Activated CD8-positive, alpha-beta memory T cell treated with anti-CD3 and anti-CD28 coated beads, Interleukin-2, amount 50 U/mL, for 1 hour (primary cell): ENCODE results near the gene GRM7.
"Not testable (repeated sequence)": the region's sequence is repeated elsewhere in the genome, so short reads cannot be mapped to it uniquely, and the experiment has no call there.

ENCODE experiments used
- DNase-seq: peaks from one replicate; pipeline ENCODE4 v3.0.0-alpha.2; 2020; ENCODE audit errors: extremely low read depth

GRM7 gene

DNA sequence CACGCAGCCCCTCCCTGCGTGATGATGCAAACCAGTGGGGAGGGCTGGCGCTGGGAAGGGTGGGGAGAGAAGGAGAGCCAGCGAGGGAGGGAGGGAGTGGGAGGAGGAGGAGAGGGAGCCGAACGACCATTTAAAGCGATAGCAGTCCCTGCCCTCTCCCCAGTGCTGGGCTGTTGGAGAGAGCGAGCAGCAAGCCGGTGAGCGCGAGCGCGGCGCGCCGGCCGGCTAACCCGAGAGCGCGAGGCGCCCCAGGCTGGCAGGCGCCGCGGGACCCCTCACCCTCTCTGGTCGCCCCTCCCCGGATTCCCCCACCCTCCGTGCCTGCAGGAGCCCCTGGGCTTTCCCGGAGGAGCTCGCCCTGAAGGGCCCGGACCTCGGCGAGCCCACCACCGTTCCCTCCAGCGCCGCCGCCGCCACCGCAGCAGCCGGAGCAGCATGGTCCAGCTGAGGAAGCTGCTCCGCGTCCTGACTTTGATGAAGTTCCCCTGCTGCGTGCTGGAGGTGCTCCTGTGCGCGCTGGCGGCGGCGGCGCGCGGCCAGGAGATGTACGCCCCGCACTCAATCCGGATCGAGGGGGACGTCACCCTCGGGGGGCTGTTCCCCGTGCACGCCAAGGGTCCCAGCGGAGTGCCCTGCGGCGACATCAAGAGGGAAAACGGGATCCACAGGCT is at the start of gene GRM7:
GRM7 (plus strand) TSS at position 162 of the 671 bp plus-strand sequence.
- DNase-seq, result no peak

DNA sequence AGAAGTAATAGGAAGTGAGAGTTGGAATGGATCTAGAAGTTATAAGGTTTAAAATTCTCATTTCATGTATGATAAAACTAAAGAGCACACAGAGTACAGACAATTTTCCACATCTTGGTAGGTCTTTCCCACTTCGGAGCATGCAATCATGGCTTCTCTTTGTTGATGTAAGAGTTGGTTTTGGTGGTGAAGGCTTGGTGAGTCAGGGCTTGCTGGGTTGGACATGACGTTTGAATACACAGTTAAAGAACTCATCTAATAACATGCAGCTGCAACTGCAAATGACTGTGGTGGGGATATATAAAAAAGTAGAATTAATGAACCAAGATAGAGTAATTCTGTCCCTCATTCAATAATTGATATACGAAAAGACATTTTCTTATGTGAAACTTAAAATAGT is 39.5 kb upstream of the GRM7 start:
- no peak for DNase-seq

- no peak for DNase-seq
These were observed 35.4 kb upstream of the GRM7 start for GRCh38 chr3:6825524-6825923.

DNA sequence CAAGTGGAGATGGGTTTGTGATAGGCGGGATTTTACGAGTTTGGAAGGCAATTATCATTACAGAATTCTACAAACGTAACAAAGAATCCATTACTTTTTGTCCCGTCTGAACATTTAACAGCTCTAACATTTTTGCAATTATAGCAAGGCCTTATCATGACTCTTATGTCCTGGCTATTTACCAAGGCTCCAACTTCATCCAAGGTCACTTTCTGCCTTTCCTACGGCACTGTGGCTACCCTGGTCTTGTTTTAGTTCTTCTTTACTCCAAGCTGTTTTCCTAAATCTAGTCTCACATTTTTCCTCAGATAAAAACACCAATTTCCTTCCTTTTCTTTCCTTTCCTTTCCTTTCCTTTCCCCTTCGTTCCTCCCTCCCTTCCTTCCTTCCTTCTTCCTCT is 33.5 kb upstream of the GRM7 start:
- DNase-seq, result no peak

- no peak for DNase-seq
These were observed 16.2 kb upstream of the GRM7 start for GRCh38 chr3:6844723-6845122.

GRCh38 chr3:6854184-6854583 is 6.7 kb upstream of the GRM7 start:
- DNase-seq, result no peak

- DNase-seq, result no peak
These were observed 3.4 kb upstream of the GRM7 start for GRCh38 chr3:6857510-6857909.

- DNase-seq, result no peak
These were observed 564 bp upstream of the GRM7 start for GRCh38 chr3:6860149-6860953.

GRCh38 chr3:6861625-6862000 is 698 bp downstream of the GRM7 start:
- DNase-seq, result no peak

DNA sequence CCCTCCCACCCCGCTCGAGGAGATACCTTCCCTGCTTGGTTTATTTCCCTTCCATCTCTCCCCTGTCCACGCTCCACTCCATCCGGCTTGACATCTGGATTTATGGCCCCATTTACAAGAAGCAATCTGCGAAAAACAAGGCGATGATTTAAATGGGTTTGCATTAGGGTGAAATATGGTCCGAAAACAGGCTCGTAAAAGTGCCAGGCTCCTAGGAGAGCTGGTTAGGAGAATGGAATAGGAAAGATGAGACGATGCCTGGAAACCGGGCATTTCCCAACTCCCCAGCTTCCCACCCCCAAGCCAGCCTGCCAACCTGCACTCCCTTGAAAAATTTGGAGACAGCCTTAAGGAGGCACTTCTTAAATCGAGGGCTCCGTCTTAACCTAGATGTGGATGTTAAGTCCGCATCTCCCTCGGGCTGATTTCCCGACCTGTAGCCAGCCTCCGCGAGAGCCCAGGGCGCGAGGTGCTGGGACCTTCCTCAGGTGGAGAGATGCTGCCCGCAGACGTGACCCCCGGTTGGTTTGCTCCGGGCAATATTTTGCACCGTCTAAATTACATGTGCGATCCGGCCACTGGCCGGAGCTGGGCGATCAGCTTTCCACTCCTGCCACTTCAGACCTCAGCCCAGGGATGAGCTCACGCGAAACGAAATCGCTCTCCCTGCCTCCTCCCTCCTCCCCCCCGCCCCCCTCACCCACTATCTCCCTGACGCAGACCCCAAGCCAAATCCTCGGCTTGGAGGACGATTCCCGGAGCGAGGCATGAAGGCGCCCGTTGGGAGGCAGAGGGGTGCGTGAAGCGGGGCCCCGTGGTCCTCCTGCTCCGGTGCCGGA is 1.3 kb downstream of the GRM7 start:
- no peak for DNase-seq

DNA sequence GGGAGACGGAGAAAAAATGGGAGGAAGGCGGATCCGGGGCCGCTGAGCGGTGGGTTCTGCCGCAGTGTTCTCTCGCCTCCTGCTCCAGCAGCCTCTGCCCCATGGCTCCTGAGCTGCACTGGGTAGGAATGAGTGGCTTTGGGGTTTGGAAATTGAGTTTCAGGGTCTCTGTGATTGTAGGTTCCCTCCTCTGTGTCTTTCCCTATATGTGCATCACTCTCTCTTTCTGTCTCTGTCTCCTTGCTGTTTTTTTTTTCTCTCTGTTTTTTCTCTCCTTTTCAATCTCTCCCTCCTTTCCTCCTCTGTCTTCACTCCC is 1.9 kb downstream of the GRM7 start:
- DNase-seq, result no peak

- DNase-seq, result no peak
These were observed 6.4 kb downstream of the GRM7 start for GRCh38 chr3:6867269-6867668.

DNA sequence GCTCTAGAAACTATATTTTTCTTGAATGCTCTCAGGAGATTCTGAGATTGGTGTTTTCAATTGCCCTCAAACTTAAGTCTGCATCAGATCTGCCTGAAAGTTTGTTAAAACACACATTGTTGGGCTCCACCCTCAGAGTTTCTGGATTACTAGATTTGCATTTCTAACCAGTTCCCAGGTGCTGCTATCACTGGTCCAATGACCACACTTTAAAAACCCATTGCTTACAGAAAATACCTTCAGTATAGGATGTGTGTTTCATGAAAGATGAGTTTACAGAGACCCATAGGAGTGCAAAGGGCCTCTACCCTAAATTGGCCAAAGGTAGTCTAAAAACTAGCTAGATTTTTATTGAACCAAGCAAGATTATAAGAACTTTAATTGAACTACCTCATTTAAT is 17.8 kb downstream of the GRM7 start:
- no peak for DNase-seq

DNA sequence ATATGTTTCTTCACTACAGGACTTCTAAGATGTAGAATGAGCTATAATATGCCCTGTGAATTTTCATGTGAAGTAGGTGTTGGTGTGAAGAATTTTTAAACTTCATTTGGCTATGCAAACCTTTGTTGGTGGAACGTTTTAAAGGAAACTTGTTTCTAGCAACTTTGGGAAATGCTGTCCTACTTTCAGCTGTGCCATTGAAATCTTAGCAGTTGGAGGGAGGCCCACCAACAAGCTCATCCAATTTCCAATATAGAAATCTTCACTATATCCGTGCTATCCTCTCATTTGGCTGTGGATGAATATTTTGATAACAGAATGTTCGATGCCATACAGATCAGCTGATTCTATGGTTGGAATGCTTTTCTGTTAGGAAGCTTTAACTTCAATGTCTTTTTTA is 51.3 kb downstream of the GRM7 start:
- no peak for DNase-seq

- DNase-seq, result no peak
These were observed 55.0 kb downstream of the GRM7 start for GRCh38 chr3:6915898-6916297.

DNA sequence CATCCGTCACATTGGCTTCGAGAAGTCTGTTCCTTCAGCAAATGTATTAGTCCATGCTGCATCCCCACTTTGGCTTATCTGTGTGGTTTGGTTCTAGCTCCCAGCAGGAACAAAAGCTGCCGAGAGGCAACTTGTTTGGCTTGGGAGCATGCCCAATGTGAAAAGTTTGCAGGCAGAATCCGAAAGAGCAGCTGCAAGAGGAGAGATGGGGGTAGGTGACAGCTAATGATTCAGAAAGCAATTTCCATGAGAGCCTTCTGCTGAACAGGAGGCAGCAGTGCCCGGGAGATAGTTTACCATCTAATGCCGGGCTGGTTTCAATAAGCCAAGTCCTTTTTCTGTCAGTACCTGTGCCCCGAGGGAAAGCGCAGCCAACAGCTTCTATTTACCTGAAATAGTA is 60.2 kb downstream of the GRM7 start:
- DNase-seq, result no peak

DNA sequence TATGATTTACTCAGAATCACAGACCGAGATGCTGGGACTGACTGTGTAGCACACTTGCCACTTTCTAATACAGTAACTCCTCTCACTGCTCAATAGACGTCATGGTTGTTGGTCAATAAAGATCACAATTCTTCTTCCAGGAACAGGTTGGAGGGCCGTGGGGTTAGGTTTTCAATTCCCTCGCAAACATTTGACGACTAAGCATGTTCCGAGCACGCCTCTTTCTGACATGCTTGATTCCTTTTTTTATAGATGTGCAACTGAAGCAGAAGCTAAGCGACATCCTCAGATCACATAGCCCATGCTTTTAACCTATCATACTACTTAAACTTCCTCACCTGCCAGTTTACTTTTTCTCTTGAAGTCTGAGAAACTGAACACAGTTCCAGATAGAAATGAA is 61.0 kb downstream of the GRM7 start:
- DNase-seq, result no peak

- no peak for DNase-seq
These were observed 67.1 kb downstream of the GRM7 start for GRCh38 chr3:6928064-6928463.

GRCh38 chr3:6929918-6930317 is 69.0 kb downstream of the GRM7 start:
- DNase-seq, result no peak

GRCh38 chr3:6935418-6935817 is 74.5 kb downstream of the GRM7 start:
- DNase-seq, result not testable (repeated sequence)

- no peak for DNase-seq
These were observed 75.1 kb downstream of the GRM7 start for GRCh38 chr3:6935970-6936369.

- no peak for DNase-seq
These were observed 101.9 kb downstream of the GRM7 start for GRCh38 chr3:6962801-6963200.

DNA sequence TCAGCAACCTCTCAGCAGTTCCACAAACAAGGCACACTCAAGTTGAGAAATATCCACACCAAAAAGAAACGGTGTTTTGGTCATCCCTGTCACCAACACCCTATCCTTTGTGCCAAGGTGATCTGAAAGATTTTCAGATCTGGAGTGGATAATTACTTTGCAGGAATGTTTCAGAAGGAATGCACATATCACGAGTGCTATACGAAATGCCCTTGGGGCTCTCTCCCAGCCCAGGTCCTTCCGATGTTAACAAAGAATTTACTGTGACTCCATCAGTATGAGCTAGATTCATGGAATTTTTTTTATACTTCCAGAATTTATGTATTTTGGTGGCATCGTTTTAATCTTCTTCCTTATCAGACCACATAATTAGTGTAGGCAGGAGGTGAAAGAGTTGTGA is 105.0 kb downstream of the GRM7 start:
- no peak for DNase-seq
